ENCODE measurements around the gene SDS. TPM values are rescaled to one million over a fixed set of nuclear protein-coding genes. Genes with fewer than 3 reads are reported as not detected.

The SDS gene
- total RNA-seq, 2 donors from 2014 or later = 1.3 TPM; not detected in 1

- H3K27ac ChIP-seq = no peak overlapping the region
- H3K4me3 ChIP-seq = no peak overlapping the region
- no peaks in the 10 kb centered on the region for H3K27me3 ChIP-seq
- no peak for TF ChIP-seq CTCF (IDR thresholded peaks at IDR 0.05)
- no peak for DNase-seq (ENCODE audit: low spot score)
- peaks cover under 1% of the 10 kb centered on the region for H3K36me3 ChIP-seq
- H3K4me1 ChIP-seq = no peaks in the 10 kb centered on the region
- no peaks in the 10 kb centered on the region for H3K9me3 ChIP-seq
These were observed 7.5 kb downstream of the SDS start for GRCh38 chr12:113396200-113396599.

- no peak for TF ChIP-seq CTCF (IDR thresholded peaks at IDR 0.05)
- Histone ChIP-seq H3K27me3 (no peaks in the 10 kb centered on the region), H3K9me3 (no peaks in the 10 kb centered on the region), H3K27ac (no peak overlapping the region), H3K4me3 (no peak overlapping the region), H3K4me1 (no peaks in the 10 kb centered on the region), H3K36me3 (peaks cover 11% of the 10 kb centered on the region)
- no peak for DNase-seq (ENCODE audit: low spot score)
These were observed 8.6 kb downstream of the SDS start for GRCh38 chr12:113395119-113395518.

DNA sequence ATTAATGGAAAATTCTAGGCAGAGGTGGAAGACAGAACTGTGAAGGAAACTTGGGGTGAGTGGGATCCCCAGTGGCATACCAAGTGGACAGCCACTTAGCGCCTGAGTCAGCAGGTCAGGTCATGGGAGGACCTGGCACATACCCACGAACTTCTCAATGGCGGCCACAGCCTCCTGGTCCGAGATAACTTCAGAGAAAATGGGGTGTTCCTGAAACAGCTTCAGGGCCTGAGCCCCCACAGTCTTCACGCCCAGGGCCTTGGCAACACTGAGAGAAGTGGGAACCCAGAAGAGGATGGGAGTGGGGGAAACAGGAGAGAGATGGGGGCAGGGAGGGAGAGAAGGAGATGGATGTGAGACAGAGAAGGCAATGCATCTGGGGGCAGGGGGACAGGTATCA lies 9.9 kb downstream of the SDS start:
- Histone ChIP-seq H3K9me3 (no peaks in the 10 kb centered on the region), H3K4me1 (no peaks in the 10 kb centered on the region), H3K36me3 (peaks cover 17% of the 10 kb centered on the region), H3K4me3 (no peak overlapping the region), H3K27me3 (no peaks in the 10 kb centered on the region), H3K27ac (no peak overlapping the region)
- TF ChIP-seq CTCF (IDR thresholded peaks at IDR 0.05) = no peak
- no peak for DNase-seq (ENCODE audit: low spot score)

DNA sequence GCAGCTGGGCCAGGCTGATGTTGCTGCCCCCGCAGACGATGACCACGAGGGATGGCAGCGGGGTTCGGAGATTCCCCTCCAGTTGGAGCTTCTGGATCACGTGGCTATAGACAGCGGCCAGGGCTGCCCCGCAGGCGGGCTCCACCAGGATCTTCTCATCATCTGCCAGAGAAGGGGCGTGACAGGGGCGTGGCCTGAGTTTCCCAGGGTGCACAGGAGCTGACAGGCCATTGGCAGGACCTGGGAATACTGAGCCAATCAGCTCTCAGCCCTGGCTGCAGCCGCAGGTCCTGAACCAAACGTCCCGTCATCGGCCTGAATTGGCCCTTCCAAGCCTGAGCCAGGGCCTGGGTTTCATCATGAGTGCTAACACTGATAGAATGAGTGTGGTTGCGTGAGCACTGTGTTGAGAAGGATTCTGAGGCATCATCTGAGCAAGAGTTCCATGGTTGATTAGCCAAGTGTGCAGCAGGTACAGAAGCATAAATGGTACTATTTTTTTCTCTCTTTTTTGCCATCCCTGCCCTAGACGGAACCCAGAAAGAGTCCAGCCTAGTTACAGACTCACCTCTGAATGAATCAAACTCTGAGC lies 10.6 kb downstream of the SDS start:
- Histone ChIP-seq H3K36me3 (peaks cover 24% of the 10 kb centered on the region), H3K4me3 (no peak overlapping the region), H3K9me3 (no peaks in the 10 kb centered on the region), H3K4me1 (no peaks in the 10 kb centered on the region), H3K27ac (no peak overlapping the region), H3K27me3 (no peaks in the 10 kb centered on the region)
- TF ChIP-seq CTCF (IDR thresholded peaks at IDR 0.05) = no peak
- DNase-seq (ENCODE audit: low spot score) = no peak

GRCh38 chr12:113392520-113392919 lies 11.2 kb downstream of the SDS start:
- Histone ChIP-seq H3K4me3 (no peak overlapping the region), H3K4me1 (no peaks in the 10 kb centered on the region), H3K27ac (no peak overlapping the region), H3K36me3 (peaks cover 30% of the 10 kb centered on the region), H3K9me3 (no peaks in the 10 kb centered on the region), H3K27me3 (no peaks in the 10 kb centered on the region)
- no peak for DNase-seq (ENCODE audit: low spot score)
- no peak for TF ChIP-seq CTCF (IDR thresholded peaks at IDR 0.05)
